Hepatic stellate cell (primary cell): ENCODE results near the gene MAPK8IP1.
"Not testable (repeated sequence)": the region's sequence is repeated elsewhere in the genome, so short reads cannot be mapped to it uniquely, and the experiment has no call there.

Experiments
- DNase-seq: peaks from one replicate; pipeline ENCODE4 v3.0.0; 2011; ENCODE audit warnings: low spot score

The MAPK8IP1 gene

DNA sequence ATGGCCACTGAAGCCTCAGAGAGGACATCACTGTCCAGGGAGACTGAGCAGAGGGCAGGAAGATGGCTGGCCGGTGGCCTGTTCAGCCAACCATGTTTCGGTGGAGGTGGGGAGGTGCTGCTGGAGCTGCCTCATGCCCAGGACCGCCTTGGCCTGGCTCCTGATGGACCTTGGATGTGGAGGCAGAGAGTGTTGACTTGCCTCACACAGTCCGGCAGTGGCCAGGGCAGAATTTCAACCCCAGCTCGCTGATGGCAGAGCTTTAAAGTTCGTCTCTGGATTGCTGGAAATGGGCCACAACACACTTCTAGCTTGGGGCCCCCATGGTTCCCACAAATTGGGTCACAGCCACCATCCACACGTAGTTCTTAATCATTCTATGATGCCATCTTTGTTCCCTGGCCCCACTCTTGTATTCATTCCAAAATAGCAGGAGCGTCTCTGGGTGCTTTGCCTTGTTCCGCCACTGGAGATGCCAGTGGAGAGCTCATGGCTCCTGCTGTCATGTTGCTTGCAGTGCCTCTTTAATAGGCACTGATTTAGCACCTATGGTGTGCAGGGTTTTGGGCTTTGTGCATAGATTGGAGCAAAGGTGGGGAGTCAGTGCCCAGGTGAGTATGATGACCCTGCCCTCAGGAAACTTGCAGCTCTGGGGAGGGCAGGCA, 5.6 kb downstream of the MAPK8IP1 start:
- no peak for DNase-seq

DNA sequence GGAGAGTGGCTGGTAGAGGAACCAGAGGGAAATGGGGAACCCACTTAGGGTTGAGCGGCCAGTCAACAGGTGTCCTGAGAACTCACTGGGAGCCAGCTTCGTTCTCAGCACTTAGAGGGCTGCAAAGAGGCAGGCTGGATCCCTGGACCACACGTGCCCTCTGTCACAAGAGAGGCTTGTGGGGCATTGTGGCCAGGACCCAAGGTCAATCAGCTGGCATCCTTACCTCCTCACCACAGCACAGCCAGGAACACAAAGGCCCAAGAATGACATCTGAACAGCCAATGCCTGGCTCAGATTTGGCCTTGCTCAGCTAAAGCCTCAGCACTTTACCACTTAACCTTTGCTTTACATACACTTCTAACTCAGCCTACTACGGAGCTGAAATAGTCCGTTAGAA, 7.4 kb downstream of the MAPK8IP1 start:
- DNase-seq = no peak

DNA sequence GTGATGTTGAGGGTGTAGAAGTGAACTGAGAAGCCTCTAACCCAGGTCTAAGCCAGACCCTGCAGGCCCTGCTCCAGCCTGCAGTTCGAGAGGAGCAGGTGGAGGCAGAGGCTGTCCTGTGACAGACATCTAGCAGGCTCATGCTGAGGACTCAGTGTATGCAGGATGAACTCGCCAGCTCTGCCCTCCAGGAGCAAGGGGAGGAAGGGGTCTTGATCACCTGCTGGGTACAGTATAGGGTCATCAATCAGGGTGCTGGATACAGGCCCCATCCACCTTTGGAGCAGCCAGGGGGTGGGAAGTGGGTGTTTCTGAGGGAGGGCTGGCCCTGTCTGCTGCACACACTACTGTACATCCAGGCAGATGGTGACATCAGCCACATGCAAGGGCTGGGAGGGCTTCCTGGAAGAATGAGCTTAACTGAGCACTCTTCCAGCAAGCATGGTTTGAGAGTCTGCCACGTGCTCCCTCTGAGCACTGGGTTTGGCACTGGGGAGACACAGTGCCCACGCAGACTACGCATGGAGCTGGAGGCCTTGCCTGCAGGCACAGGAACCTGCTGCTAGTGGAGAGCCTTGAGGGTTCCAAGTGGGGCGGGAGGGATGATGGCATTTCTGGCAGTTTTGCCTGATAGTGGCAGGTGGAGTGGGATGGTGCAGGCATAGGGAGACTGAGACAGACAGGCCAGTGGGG, 9.2 kb downstream of the MAPK8IP1 start:
- DNase-seq = no peak

DNA sequence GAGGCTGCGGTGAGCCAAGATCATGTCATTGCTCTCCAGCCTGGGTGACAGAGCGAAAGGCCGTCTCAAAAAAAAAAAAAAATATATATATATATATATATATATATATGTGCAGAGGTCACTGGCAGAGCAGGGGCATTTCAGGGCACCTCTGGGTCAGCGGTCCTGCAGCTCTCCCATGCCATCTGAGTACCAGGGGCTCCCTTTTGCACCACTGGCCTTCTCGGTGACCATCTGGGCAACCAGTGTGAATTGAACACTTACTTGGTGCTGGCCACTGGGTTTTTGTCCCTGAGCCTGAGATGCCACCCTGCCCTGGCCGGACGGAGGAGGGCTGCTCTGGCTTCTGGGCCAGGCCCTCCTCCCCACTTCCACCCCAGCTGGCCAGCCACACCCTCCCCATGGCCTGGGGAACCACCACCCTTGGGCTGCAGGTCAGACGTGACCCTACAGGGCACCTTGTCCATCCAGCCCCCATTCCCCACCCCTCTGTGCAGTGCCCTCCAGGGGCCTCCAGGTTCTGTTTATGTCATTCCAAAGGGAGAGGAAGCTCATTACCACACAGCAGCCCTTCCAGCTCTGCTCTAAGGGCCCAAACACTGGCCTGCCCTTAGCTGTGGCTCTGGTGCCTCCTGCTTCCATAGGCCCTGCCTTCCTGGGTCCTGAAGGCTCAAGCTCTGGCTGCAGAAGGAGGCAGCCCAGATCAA, 10.3 kb downstream of the MAPK8IP1 start:
- DNase-seq = no peak

DNA sequence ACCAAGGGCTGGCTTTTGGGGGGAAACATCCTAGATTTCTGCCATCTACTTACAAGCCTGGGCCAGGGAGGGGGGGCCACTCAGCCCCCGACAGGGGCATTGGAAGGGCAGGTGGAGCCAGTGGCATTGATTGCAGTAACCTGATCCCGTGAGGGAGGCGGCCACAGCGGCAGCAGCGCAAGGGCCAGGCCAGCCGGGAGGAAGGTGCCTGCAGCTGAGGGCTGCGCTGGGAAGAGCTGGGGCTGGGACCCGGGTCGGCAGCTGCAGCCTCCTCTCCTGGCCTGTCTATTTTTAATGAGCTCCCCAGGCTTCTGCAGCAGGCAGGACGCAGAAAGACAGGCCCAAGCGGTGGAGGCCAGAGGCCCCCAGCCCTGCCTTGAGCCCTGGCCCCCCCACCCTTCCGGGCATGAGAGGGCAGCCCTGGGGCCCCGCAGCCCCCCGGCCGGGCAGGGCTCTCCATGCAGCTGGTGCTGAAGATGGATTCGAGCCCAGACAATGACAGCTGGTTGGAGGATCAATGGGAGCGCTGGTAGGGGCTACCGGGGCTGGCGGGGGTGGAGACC, 11.1 kb downstream of the MAPK8IP1 start:
- no peak for DNase-seq

DNA sequence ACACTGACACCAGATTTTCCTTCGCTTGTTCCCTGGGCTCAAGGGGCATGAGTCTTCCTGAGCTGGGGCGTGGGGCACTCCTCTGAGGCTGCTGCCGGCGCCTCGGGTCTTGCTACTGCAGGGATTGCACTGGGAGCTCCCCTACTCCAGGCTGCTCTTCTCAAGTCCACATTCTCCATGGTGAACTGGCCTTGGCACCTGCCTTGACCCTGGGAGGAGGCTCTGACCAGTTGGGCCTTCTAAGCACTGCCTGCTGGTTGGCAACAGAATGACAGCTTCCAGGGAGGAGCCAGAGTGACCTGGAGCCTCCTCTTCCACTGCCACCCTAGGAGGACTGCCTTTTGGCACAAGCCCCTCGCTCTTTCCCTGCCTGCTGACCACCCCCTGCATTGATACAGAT, 12.1 kb downstream of the MAPK8IP1 start:
- DNase-seq = no peak

DNA sequence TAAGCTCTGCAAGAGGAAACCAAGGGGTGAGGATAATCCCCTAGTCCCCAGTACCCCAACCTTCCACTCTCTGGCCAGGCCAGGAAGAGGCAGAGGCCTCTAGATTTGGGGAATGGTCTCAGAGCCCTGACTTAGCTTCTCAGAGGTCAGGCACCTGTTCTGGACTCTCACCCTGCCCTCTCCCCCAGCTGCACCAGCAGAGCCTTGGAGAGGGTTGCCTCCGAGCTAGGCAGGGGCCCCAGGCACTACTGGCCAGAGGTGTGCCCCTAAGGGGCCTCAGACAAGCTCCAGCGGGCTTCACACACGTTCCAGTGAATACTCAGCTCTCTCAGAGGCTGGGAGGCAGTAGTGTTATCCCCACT, 13.6 kb downstream of the MAPK8IP1 start:
- DNase-seq = no peak

DNA sequence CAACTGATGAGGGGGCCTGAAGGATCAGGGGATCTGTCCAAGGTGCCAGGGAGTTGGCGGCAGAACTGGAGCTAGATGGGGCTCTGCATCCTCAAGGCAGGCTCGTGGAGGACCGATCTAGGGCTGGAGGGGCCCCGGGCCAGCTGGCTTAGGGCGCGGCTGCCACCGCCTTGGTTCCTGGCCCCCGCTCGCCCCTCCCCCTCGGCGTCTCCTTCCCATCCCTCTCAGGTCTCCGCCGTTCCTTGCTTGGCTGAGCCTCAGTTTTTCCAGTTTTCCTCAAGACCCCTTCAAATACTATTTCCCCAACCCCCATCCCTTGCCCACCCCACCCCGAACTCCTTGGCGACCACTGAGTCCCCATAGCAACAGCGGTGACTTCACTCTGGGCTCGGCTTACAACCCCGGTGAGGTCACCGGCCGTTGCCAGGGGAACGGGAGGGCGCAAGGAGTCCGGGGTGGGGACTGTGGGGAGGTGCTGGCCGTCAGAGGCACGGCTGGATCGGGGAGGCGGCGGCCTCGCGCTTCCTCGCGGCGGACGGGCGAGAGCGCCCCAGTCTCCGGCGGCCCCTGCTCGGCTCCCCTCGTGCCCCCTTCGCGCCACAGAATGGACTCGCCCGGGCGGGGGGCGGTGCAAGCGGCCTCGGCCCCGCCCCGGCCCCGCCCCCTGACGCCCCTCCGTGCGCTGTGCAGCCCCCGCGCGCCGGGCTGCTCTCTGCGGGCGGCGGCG, 14.2 kb downstream of the MAPK8IP1 start:
- DNase-seq = peak; percentile 98

DNA sequence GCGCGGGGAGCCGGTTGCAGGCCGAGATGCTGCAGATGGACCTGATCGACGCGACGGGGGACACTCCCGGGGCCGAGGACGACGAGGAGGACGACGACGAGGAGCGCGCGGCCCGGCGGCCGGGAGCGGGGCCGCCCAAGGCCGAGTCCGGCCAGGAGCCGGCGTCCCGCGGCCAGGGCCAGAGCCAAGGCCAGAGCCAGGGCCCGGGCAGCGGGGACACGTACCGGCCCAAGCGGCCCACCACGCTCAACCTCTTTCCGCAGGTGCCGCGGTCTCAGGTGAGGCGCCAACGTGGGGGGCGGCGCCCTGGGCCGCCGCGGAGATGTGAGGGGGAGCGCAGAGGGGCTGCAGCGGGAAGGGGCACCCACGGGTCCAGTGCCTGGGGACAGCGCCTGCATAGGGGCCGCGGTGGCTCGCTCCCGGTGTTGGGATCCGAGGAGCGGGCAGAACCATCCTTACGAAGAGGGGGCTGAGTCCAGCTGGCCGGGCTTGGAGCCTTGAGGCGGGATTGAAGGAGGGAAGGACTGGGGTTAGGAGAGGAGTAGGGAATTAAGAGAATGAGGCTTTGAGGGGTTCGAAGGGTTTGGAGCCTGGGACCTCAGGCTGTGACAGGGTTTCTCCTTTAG, 14.8 kb downstream of the MAPK8IP1 start:
- not testable (repeated sequence) for DNase-seq

DNA sequence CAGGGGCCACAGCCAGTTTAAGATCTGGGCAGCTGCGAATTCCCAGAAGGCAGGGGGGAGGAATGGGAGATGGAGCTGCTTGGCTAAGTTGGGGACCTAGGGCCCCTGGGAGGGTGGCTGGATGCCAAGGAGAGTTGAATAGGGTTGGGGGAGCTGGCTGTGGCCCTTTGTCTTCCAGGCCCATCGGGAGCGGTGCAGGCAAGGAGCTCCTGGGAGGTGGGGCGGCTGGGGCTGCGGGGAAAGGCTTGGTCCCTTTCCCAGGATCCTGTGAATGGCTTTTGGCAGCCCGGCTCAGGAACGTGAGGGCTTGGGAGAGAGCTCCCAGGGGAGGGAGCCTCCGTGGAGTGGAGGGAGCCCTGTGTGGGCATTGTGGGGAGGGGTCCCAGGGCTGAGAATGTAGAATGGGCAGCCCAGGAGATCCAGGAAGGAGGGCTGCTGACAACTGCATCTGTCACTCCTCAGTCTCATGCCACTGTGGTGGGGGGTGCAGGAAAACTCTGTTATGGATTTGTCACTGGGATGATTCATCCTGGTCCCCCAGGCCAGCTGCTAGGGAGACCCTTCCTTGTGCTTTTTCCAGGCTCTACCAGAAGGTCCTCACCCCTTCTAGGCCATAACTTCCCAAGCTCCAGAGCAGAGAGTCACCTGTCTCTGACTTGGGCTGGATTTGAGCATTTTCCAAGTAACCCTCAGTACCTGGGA, 15.6 kb downstream of the MAPK8IP1 start:
- DNase-seq = no peak

DNA sequence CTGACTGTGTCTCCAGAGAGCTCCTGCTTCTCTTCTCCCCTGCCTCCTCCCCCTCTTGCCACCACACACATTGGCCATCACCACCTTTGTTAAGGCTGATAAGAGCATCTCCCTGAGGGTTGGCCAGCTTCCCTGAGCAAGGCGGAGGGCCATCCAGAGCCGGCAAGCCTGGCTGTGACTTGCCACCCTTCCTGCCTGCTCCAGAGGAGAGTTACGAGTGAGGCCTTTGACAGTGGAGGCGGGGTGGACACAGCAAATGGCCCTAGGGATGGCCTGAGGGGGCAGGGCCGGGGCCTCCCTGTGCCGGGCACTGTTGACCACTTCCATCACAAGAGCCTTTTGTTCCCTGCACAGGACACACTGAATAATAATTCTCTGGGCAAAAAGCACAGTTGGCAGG, 16.2 kb downstream of the MAPK8IP1 start:
- DNase-seq = no peak

DNA sequence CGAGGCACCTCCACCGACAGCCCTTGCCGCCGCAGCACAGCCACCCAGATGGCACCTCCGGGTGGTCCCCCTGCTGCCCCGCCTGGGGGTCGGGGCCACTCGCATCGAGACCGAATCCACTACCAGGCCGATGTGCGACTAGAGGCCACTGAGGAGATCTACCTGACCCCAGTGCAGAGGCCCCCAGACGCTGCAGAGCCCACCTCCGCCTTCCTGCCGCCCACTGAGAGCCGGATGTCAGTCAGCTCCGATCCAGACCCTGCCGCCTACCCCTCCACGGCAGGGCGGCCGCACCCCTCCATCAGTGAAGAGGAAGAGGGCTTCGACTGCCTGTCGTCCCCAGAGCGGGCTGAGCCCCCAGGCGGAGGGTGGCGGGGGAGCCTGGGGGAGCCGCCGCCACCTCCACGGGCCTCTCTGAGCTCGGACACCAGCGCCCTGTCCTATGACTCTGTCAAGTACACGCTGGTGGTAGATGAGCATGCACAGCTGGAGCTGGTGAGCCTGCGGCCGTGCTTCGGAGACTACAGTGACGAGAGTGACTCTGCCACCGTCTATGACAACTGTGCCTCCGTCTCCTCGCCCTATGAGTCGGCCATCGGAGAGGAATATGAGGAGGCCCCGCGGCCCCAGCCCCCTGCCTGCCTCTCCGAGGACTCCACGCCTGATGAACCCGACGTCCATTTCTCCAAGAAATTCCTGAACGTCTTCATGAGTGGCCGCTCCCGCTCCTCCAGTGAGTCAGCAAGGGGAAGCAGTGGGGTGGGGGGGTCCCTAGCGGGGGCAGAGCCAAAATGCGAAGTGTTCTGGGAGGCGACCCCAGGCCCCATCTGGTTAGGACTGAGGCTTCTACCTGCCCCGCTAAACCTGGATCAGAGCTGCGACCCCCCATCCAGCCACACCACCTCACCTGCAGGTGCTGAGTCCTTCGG, 17.3 kb downstream of the MAPK8IP1 start:
- no peak for DNase-seq

DNA sequence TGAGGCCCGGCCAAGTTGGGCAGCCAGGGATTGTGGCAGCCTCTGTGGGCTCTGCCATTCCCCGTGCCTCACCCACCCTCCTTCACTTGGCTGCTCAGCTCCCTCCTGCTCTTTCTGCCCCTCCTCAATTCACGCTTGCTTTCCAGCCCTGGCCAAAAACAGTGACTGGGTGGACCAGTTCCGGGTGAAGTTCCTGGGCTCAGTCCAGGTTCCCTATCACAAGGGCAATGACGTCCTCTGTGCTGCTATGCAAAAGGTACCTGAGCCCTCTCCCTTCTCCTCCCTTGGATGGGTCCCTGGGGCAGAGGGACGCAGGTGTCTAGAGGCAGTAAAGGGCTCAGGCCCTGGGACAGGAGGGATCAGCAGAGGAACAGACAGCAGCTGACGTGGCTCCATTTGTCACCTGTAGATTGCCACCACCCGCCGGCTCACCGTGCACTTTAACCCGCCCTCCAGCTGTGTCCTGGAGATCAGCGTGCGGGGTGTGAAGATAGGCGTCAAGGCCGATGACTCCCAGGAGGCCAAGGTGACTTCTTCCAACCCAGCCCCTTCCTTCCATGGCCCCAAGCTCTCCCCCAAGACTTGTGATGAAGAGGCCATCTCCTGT, 19.0 kb downstream of the MAPK8IP1 start:
- DNase-seq = no peak

DNA sequence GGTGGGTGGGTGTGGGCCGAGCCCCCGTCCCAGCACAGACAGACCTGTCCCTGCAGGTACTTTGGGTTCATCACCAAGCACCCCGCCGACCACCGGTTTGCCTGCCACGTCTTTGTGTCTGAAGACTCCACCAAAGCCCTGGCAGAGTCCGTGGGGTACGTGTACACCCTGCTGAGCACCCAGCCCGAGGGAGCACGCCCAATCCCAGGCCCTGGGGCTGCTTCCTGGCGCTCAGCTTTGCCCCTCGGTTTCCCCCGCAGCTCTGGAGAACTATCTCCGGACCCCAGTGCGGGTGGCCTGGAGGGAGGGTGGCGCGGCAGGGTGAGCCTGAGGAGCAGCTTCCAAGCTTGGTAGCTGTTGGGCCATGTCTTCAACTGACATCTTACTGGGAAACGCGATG, 19.6 kb downstream of the MAPK8IP1 start:
- no peak for DNase-seq

DNA sequence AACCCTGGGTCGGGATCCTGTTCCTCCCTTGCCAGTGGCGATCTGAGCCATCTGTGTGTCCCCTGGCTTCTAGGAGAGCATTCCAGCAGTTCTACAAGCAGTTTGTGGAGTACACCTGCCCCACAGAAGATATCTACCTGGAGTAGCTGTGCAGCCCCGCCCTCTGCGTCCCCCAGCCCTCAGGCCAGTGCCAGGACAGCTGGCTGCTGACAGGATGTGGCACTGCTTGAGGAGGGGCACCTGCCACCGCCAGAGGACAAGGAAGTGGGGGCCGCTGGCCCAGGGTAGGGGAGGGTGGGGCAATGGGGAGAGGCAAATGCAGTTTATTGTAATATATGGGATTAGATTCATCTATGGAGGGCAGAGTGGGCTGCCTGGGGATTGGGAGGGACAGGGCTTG, 20.1 kb downstream of the MAPK8IP1 start:
- DNase-seq = not testable (repeated sequence)

DNA sequence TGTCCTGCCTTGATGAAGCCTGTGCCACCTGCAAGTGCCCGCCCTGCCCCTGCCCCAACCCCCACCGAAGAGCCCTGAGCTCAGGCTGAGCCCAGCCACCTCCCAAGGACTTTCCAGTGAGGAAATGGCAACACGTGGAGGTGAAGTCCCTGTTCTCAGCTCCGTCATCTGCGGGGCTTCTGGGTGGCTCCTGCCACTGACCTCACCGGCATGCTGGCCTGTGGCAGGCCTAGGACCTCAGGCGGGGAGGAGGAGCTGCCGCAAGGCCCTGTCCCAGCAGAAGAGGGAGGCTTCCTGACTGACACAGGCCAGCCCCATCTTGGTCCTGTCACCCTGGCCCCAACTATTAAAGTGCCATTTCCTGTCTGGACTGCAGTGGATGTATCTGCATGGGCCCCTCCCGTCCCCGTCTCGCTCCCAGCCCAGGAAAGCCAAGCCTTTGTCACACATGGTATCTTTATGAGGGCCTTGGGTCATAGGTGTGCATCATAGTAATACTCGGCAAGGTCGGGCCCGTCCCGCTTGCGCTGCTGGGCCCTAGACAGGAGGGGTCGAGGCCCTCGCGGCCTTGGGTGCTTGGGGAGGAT, 20.7 kb downstream of the MAPK8IP1 start:
- no peak for DNase-seq

DNA sequence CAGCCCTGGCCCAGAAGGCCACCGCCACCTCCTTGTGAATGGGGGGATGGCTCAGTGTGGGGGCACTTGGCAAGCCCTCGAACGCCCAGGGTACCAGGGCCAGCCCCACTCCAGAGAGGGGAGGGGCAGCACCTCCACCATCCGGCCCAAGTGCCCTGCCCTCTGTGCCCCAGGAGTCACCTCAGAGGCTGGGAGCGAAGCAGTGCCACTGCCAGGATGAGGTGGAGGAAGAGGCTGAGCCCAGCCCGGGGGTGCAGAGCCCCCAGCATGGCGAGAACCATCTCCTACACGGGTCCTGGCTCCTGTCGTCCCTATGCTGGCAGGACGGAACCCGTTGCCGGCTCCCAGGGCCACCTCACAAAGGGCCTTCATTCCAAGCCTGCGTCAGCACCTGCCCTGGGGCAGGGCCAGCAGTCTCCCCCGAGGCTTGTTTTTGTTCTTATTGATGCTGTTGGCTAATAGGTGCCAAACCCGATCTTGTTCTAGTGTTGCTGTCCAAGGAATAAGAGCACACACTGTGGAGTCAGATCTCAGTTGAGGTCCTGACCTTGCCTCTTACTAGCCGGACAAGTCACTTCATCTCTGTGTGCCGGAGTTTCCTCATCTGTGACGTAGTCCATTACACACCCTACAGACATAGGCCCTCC, 21.6 kb downstream of the MAPK8IP1 start, which contains the start of gene FREY1:
FREY1 (minus strand) TSS at position 307 of the 647 bp plus-strand sequence; CDS start at position 281, 26 bp downstream.
- no peak for DNase-seq

DNA sequence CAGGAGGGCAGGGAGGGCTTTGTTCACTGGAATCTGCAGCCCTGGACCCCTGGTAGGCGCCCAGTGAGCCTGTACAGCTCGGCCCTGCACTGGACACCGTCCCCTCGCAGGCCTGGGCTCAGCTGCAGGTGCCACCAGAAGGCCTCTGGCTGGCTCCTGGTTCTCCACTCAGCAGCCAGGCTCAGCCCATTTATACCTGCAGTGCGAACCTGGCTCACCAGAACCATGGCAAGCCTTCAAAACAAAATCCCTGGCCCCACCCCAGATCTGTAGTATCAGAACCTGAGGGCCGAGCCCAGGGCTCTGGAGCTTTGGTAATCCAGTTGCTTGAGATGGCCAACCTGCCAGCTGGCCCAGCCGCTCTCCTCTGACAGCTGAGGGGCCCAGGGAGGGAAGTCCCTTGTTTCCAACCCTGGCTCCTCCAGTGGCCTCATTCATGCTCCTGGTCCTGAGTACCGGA, 22.5 kb downstream of the MAPK8IP1 start:
- no peak for DNase-seq
